PC-9 (cell line): Measurements from ENCODE around the gene IMP3. TPM values are rescaled to one million over a fixed set of nuclear protein-coding genes. Genes with fewer than 3 reads are reported as not detected.
"Not testable (repeated sequence)": the region's sequence is repeated elsewhere in the genome, so short reads cannot be mapped to it uniquely, and the experiment has no call there.

Experiments used
- Bru-seq: library from RNA; stranded (reverse); fragments of 400-500 nt; gene quantifications from one replicate; lab custom pipeline; 2021; lab: Mats Ljungman, UMichigan
- BruChase-seq, 2 experiments: library from RNA; stranded (reverse); fragments of 400-500 nt; gene quantifications; one replicate each; lab custom pipeline; 2021; lab: Mats Ljungman, UMichigan
- BruUV-seq: library from RNA; stranded (reverse); fragments of 400-500 nt; replicated peaks from 2 replicates; lab custom pipeline; 2021; lab: Mats Ljungman, UMichigan
- CTCF ChIA-PET: fragments of 300-600 bp; sonication (Branson Sonifier 250); formaldehyde crosslinking; loops from one replicate; lab custom pipeline; 2022; ENCODE audit warnings: antibody characterized with exemption; lab: Charles Lee
- POLR2A ChIA-PET: fragments of 300-600 bp; sonication (Branson Sonifier 250); formaldehyde crosslinking; loops from one replicate; lab custom pipeline; 2022; ENCODE audit warnings: antibody characterized with exemption; ENCODE audit not compliant: unreplicated experiment; lab: Charles Lee
- DNase-seq, 2 experiments: peaks; one replicate each; pipeline versions ENCODE4 v3.0.0 to v3.0.0-alpha.2; 2015 to 2022; ENCODE audit warnings: mixed read lengths in 1 of 2
- H2AFZ ChIP-seq: fragments of 200-600 bp; sonication (generic); 2 replicates; pipeline ENCODE4 v1.8.1; 2017; ENCODE audit warnings: antibody characterized with exemption
- H3F3A ChIP-seq: fragments of 200-600 bp; sonication (generic); 2 replicates; pipeline ENCODE4 v1.8.1; 2017; ENCODE audit warnings: antibody characterized with exemption, mild to moderate bottlenecking, low read depth; ENCODE audit not compliant: insufficient read depth
- H3K27ac ChIP-seq: fragments of 200-600 bp; sonication (generic); 2 replicates; pipeline ENCODE4 v1.6.1; 2016; ENCODE audit warnings: mixed run types
- H3K27me3 ChIP-seq: fragments of 200-600 bp; sonication (generic); 2 replicates; pipeline ENCODE4 v1.6.1; 2016; ENCODE audit warnings: low read depth, mixed run types; ENCODE audit not compliant: insufficient read depth
- H3K36me3 ChIP-seq: fragments of 200-600 bp; sonication (generic); 2 replicates; pipeline ENCODE4 v1.6.1; 2016; ENCODE audit warnings: low read depth, mixed run types
- H3K4me1 ChIP-seq: fragments of 200-600 bp; sonication (generic); replicated peaks from 2 replicates; pipeline ENCODE4 v1.6.1; 2016; ENCODE audit warnings: mixed run types; ENCODE audit not compliant: insufficient read depth
- H3K4me2 ChIP-seq: fragments of 200-600 bp; sonication (generic); 2 replicates; pipeline ENCODE4 v1.6.1; 2017; ENCODE audit warnings: mixed run types
- H3K4me3 ChIP-seq: fragments of 200-600 bp; sonication (generic); 2 replicates; pipeline ENCODE4 v1.6.1; 2016; ENCODE audit warnings: mixed run types
- H3K79me2 ChIP-seq: fragments of 200-600 bp; sonication (generic); 2 replicates; pipeline ENCODE4 v1.6.1; 2017; ENCODE audit warnings: low read depth, mixed run types
- H3K9me2 ChIP-seq: fragments of 200-600 bp; sonication (generic); 2 replicates; pipeline ENCODE4 v1.8.1; 2017; ENCODE audit warnings: mild to moderate bottlenecking; ENCODE audit not compliant: insufficient read depth
- H3K9me3 ChIP-seq: fragments of 200-600 bp; sonication (generic); 2 replicates; pipeline ENCODE4 v1.8.1; 2016; ENCODE audit warnings: low read depth; ENCODE audit not compliant: insufficient read depth
- H4K20me1 ChIP-seq: fragments of 200-600 bp; sonication (generic); 2 replicates; pipeline ENCODE4 v1.8.1; 2017; ENCODE audit not compliant: insufficient read depth
- EZH2 ChIP-seq: fragments of 200-600 bp; sonication (generic); IDR thresholded peaks from 2 replicates; pipeline ENCODE4 v1.8.0; 2017; ENCODE audit warnings: antibody characterized with exemption, low read depth
- intact Hi-C: fragments of 100-400 bp; cut with micrococcal nuclease; formaldehyde crosslinking; loops from one replicate; pipeline ENCODE4 v1.10.0; 2022; ENCODE audit not compliant: unreplicated experiment
- long read RNA-seq: library from polyadenylated mRNA; stranded (forward); transcript quantifications from one replicate; pipeline ENCODE4 v2.0.0, GENCODE V29; 2022
- total RNA-seq: library from RNA; stranded (reverse); gene quantifications from 2 replicates; pipeline ENCODE4 v1.2.3, GENCODE V29; 2021
- TF ChIP-seq, protein P1 (sequence below): fragments of 200-600 bp; sonication (generic); conservative IDR thresholded peaks from 2 replicates; pipeline ENCODE4 v1.6.1; 2017; ENCODE audit warnings: mixed run types, antibody characterized with exemption, mild to moderate bottlenecking, moderate library complexity

Gene IMP3
- 45.4 and 53.0 TPM in 2 replicates for total RNA-seq
- percentile 51 among the genes with signal in this experiment for Bru-seq, nascent RNA
- BruChase-seq, experiment 1, labeled RNA remaining after a 2-hour chase: percentile 69 among the genes with signal in this experiment
- percentile 77 among the genes with signal in this experiment for BruChase-seq, experiment 2, labeled RNA remaining after a 6-hour chase
- long read RNA-seq, transcript IMP3-202 (1 exons, 1,237 nt): major isoform, 121 of 126 reads
- long read RNA-seq, partial matches to known transcripts: 0 of 126 reads
- long read RNA-seq, other reads (novel, unspliced or antisense): 5 of 126 reads

GRCh38 chr15:75639709-75640482 is at the start of gene IMP3:
TSS of gene IMP3 (minus strand) at chr15:75640224. CDS start at chr15:75640168, 56 bp downstream.
- no peaks in the 10 kb centered on the region for H3K27me3 ChIP-seq
- H3K27ac ChIP-seq: peak within 1 kb of the TSS; percentile 70
- peak within 1 kb of the TSS; percentile 83 for H3K4me2 ChIP-seq
- DNase-seq: peak; percentile 92 to 93
- H3K79me2 ChIP-seq: peaks cover 44% of the 10 kb centered on the region
- H3K4me3 ChIP-seq: peak within 1 kb of the TSS; percentile 88
- peaks cover 38% of the 10 kb centered on the region for H3K4me1 ChIP-seq
- H3F3A ChIP-seq: peaks cover 23% of the 10 kb centered on the region
- no peak for TF ChIP-seq EZH2
- TF ChIP-seq, protein P1, sequence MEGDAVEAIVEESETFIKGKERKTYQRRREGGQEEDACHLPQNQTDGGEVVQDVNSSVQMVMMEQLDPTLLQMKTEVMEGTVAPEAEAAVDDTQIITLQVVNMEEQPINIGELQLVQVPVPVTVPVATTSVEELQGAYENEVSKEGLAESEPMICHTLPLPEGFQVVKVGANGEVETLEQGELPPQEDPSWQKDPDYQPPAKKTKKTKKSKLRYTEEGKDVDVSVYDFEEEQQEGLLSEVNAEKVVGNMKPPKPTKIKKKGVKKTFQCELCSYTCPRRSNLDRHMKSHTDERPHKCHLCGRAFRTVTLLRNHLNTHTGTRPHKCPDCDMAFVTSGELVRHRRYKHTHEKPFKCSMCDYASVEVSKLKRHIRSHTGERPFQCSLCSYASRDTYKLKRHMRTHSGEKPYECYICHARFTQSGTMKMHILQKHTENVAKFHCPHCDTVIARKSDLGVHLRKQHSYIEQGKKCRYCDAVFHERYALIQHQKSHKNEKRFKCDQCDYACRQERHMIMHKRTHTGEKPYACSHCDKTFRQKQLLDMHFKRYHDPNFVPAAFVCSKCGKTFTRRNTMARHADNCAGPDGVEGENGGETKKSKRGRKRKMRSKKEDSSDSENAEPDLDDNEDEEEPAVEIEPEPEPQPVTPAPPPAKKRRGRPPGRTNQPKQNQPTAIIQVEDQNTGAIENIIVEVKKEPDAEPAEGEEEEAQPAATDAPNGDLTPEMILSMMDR: no peak
- ChIA-PET CTCF (interaction anchor here (1.0 kb wide), 1 partner anchor 272 kb away, joined by 3 read pairs; no protein-coding TSS in a partner anchor), POLR2A (interaction anchor here (0.6 to 1.2 kb wide), 8 partner anchors 14 to 548 kb away, joined by 3 to 21 read pairs (median 5); partner anchors contain the start of genes SIN3A and SNUPN)
- BruUV-seq: no TSS peak
- peak within 1 kb of the TSS; percentile 84 for H2AFZ ChIP-seq
- no peaks in the 10 kb centered on the region for H3K9me3 ChIP-seq
- intact Hi-C loops: loop anchor here (2.0 to 5.0 kb wide), 6 partner anchors 13 to 273 kb away; partner anchors contain the start of gene MAN2C1
- H3K36me3 ChIP-seq: no peaks in the 10 kb centered on the region; the same call in 1 of the 2 replicates
- H3K9me2 ChIP-seq: no peaks in the 10 kb centered on the region
- H4K20me1 ChIP-seq: peaks cover 8% of the 10 kb centered on the region

- BruUV-seq, H3K79me2 ChIP-seq, H3F3A ChIP-seq, intact Hi-C loops, H3K9me2 ChIP-seq, H3K4me1 ChIP-seq, H3K9me3 ChIP-seq, H3K4me3 ChIP-seq, H3K4me2 ChIP-seq, H2AFZ ChIP-seq, DNase-seq, H4K20me1 ChIP-seq, H3K27ac ChIP-seq, H3K27me3 ChIP-seq, POLR2A ChIA-PET, H3K36me3 ChIP-seq: not testable (repeated sequence)
- CTCF ChIA-PET: interaction anchor here (0.7 kb wide), 1 partner anchor 234 kb away, joined by 4 read pairs; no protein-coding TSS in a partner anchor
Measured at GRCh38 chr15:75689429-75689828, 49.4 kb upstream of the IMP3 start.

DNA sequence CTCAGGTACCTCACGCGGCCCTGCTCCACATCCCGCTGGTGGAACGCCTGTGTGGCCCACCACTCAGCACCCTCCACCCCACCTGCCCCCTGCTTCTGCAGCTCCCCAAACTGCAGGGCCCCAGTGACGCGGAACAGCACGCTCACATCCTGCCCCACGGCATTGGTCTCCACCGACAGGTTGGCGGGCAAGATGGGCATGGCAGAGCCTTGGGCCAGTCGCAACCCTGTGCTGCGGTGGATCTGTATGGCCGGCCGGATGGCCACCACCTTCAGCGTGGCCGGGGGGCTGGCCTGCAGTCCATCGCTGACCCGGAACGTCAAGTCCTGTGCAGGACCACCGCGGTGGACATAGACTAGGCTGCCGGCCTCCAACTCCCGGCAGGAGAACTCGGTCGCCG is 48.8 kb upstream of the IMP3 start:
- Histone ChIP-seq H3K79me2 (no peaks in the 10 kb centered on the region), H3K4me3 (no peak overlapping the region), H3K36me3 (no peaks in the 10 kb centered on the region), H2AFZ (no peak overlapping the region), H3K4me1 (no peaks in the 10 kb centered on the region), H4K20me1 (no peaks in the 10 kb centered on the region), H3K27me3 (no peaks in the 10 kb centered on the region), H3K9me3 (no peaks in the 10 kb centered on the region), H3K27ac (no peak overlapping the region), H3K9me2 (no peaks in the 10 kb centered on the region), H3K4me2 (no peak overlapping the region), H3F3A (peaks cover 5% of the 10 kb centered on the region)
- no TSS peak for BruUV-seq
- CTCF ChIA-PET: no interaction called here
- TF ChIP-seq, protein P1: no peak
- TF ChIP-seq EZH2: no peak
- intact Hi-C loops: no loop called here
- no peak for DNase-seq
- POLR2A ChIA-PET: no interaction called here
